NK-92 (cell line): Measurements from ENCODE around the gene GALNT18.

Source experiments
- DNase-seq: peaks from one replicate; lab custom pipeline; 2025; ENCODE audit not compliant: unreplicated experiment; lab: John Stamatoyannopoulos, UW

GALNT18 gene

DNA sequence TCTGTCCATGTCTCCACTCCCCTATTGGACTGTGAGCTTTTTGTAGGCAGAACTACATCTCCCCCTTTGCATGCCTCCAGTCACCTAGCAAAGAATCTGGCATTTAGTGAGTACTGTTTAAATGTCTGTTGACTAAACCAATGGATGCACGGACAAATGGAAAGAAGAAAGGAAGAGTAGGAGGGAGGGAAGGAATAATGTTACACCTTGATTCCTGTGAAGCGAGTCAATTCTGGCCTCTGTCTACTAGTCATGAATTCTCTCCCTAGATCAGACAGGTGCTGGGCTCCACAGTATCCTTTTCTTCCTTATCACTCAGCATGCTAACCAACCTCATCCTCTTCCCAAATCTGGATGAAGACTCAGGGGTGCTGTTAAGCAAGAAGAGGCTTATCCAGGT lies 33.6 kb downstream of the GALNT18 start:
- DNase-seq: no peak

DNA sequence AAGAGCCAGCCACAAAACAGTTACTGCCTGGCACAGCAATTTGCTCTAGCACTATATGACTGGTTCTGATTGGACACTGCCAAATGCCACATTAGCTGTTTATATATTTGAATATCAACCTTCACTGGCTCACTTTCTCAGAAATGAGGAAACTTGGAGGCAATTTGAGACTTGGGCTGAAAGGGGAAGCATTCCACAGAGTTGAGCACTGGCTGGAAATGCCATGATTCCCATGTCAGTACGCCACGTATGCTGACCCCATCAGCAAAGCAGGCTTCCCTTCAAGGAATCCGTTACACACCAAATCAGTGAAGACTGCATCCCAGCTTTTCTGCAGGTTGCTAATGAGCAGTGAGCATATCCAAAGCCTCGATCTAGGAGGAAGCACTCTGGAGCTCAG lies 34.7 kb downstream of the GALNT18 start:
- no peak for DNase-seq

DNA sequence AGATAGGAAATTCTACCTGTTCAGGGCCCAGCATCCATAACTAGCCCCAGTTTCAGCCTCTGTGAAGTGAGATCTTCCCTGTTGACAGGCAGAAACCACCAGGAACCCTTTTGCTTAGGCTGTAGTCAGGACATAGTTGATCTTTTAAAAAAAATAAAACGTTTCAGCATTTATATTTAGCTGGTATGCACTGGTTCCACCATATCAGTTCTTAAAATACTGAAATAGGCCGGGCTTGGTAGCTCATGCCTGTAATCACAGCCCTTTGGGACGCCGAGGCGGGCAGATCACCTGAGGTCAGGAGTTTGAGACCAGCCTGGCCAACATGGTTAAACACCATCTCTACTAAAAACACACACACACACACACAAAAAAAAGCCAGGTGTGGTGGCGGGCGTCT lies 35.3 kb downstream of the GALNT18 start:
- no peak for DNase-seq

DNA sequence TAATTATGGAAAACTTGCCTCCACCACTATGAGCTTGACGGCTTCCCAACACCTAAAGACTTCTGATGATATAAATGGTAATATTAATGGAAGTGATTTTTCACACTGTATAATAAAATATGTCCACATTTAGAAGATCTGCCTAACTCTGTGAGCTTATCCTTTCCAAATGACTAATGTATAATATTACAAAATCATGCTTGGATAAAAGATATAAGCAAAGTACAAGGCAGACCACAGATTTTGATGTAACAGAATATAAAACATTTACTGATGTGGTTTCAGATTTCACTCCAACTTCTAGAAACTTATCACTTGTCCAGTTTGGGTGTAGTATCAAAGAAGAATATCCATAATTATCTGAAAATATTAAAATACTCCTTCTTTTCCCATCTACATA lies 36.9 kb downstream of the GALNT18 start:
- DNase-seq: no peak

DNA sequence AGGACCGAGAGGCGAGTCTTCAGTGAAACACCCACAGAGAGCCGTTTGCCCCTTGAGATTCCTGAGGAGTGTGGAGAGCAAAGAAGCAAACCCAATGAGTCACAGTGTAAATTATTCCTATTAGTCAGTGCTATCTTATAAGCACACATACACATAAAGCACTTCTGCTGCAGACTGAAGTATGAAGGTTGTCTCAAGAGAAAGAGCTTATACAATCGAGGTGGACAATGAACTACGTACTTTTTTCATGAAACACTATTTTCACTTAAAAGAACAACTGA lies 37.3 kb downstream of the GALNT18 start:
- DNase-seq: no peak

DNA sequence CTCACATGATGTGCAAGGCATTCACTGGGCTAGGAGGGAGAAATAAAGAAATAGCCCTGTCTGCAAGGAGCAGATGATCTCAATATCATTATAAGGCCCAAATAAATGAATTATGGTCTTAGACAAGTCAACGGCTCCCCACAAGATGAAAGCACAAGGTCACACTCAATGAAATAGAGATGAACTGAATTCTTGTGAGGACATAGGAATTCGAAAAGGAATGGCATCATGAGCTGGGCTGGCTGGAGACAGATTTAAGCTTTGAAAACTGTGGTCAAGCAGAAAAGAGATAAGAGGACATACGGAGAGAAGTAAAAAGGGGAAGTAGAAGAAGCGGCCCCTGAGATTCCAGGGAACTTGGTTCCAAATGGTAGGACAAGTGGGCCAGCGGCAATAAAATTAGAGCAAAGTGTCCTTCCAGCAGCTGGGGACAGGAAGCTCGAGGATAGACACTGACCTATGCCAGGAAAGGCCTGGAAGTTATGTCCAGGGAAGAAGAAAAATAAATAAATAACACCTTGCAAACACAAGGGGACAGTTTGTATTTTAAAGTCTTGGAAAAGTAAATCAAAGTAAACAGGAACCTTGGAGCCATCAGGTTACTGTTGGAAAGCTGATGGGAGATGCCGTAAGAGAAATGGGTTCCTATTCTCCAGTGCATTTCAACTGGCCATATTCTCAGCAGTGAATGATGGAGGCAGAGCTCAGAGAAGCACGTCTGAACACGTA lies 37.8 kb downstream of the GALNT18 start:
- no peak for DNase-seq

DNA sequence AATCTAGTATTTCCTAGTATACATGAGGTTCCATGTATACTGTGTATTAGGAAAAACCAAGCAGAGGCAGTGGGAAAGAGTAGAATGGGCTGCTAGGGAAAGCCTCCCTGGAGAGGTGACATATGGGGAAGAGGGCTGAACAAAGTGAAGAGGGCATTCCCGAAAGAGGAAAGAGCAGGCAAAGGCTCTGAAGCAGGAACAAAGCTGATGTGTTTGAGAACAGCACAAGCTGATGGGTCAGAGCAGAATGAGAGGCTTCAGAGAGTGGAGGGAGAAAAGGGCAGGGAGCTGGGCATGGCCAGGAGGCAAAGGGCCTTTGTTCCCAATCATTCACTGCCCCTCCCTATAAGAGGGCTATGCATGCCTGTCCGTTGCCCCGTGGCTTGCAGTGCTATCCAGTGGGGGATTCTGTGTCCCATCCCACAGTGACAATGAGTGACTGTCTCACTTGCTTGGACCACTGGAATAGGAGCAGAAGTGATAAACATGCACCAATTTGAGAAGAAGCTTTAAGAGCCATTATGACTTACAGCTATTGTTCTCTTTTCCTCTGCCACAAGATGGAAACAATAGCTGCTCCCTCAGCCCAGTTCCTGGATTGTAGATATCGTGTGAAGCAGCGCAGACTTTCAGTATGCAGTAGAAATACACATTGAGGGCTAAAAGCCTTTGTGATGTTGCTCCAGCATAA lies 39.6 kb downstream of the GALNT18 start:
- DNase-seq: no peak

DNA sequence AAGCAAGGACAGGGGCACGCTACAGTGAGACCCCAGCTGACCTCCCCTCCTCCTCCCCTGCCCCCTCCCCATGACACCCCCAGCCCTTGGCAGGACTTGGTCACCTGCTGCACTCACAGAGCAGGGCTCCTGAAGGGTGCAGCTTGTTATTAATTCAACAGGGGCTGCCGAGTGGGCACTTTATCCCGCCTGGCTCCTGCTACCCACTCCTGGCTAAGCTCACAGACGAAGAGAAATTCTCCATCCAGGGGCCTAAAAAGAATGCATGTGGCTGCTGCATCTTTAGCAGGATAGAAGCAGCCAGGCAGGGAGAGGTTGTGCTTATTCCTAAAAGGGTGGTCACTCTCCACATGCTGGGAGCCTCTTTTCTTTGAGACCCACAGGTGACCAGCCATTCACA lies 40.3 kb downstream of the GALNT18 start:
- DNase-seq: no peak

DNA sequence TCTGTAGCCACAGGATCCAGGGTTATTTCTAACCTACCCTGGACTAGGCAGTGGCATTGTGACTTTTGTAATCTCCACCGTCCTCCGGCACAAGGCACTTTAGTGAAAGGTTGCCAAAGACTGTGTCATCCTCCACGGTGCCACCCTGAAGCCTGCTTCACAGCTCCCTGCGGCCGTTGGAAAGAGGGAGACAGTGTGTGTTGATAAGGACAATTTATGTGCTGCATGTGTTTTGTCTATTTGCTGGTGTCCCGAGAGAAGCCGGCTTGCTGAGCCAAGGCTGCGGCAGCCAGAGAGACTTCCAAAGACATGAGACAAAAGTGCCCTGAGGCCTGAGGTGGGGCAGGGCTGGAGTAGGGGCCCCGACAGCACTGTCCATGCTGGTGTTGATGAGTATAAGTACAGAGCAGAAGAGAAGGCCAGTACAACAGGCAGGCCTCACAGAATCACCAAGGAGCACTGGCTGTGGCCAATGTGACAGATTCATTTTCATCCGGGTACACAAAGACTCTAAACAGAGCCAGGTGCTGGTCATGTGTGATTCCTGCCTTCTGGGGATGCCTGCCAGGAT lies 40.9 kb downstream of the GALNT18 start:
- DNase-seq: no peak

DNA sequence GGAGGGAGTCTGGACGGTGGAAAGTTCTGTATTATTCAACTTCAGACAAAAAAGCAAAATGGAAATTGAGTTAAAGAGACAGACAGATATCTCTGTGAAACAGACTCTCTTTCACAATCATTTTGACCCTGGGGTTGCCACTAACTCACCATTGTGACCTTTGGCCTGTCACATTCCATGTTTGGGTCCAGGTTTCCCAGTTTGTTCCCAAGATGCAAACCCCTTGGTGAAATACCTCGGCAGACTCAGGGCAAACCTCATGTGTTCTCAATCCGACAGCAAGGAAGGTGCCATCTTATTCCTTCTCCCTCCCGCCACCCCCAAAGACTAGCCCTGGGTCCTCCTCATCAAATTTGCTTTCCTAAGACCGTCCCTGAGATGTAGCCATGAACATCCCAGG lies 41.8 kb downstream of the GALNT18 start:
- no peak for DNase-seq

DNA sequence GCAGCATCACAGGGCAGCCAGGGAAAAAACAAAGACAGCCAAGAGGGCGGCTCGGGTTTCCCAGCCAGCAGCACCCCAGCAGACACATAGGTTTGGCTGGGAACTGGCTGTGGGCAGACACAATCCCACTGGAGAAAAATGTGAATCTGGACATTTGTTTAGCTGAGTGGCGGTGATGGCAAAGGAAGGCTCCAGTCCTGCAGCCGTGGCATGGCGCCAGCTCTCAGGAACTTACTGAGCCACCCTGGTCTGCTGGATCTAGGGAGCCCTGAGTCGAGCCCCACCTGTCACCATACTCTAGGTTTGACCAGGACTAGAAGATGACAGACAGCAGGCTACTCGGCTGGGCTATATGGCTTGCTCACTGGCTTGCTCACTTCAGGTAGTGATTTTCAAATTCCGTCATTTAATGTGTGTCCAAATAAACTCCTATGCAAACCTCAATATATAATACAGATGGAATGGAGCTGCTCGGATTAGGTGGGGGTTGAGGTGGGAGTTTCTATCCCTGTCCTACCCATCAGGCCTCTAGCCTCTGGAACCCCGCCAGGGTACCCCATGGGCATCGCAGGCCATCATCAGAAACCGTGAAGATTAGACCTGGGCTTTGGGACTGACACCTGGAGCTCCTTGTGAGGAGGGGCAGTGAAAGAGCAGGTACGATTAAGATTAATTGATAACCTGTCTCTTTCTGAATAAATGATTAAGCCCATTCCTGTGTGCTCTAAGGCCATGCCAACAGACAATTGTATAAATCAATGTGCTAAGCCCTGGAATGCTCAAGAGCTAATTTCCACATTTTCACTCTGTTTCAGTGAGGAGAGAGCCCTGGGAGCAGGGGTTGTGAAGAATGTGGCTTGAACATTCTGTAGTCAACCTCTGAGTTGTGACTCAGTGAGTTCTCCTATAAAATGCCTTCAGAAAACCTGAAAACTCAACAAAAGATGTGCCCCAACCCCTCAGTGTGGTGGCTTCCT lies 42.5 kb downstream of the GALNT18 start:
- no peak for DNase-seq

DNA sequence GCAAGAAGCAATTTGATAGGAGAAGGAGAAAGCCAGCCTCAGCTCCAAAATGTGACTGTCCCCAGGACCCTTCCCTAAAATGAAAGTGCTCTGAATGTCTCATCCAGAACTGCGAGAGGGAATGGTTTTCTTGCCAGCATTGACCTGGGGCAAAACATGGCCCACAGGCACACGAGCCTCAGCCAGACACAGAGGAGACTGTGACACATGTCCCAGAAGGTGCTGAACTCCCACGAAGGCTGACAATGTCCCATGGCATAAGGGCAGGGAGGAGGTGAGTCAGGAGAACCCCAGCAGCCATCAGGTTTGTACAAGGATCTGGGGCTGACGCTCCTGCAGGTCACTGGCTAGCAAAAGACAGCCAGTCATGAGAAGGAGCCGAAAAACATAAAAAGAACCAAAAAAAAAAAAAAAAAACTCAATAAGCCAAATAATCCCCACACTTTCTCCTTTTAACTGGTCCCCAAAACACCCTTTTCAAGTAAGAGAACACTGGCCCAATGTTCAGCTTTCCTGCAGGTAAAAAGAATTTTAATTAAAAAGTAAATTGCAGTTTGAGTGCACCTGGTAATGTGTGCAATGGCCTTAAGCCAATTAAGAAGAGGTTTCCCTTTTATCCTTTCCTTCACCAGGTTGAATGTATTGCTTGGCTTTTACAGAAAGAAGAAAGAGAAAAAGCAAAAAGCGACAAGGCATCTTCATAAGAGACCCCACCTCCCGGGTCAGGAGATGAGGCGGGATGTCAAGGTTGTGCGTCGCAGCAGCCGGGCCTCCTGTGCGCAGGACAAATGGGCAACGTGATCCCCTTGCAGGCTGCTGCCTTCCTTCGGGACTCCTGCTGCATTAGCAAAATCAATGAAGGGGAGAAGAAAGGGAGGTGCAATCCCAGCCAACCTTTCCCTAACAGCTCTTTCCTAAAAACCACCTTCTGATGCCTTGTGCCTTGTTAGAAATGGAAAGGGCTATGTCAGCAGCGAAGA lies 43.6 kb downstream of the GALNT18 start:
- DNase-seq: no peak

DNA sequence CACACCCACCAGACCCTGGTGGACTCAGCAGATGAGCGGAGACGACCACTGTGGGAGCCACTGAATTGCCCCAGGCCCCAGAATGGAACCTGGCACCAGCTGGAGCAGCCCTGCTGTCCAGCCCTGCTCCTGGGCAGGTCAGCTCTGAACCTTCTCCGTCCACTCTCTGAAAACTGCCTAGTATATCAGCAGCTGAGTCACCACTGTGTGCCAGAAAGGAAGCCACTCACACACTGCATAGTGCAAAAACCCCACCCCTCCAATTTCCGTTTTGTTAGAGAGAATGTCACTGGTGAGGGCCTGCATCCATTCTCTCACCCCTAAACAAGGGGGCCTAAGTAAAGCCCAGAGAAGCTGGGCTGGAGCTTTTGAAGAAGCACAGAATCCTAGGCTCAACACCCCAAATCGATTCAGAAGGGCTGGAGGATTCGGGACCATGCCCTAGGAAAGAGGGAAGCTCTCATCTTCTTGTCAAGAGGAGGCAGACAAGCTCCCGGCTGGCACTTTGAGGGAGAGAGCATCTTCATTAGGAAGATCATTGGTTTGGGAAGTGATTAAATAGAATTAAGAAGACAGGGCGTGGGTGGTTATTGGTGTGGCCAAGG lies 44.5 kb downstream of the GALNT18 start:
- no peak for DNase-seq

DNA sequence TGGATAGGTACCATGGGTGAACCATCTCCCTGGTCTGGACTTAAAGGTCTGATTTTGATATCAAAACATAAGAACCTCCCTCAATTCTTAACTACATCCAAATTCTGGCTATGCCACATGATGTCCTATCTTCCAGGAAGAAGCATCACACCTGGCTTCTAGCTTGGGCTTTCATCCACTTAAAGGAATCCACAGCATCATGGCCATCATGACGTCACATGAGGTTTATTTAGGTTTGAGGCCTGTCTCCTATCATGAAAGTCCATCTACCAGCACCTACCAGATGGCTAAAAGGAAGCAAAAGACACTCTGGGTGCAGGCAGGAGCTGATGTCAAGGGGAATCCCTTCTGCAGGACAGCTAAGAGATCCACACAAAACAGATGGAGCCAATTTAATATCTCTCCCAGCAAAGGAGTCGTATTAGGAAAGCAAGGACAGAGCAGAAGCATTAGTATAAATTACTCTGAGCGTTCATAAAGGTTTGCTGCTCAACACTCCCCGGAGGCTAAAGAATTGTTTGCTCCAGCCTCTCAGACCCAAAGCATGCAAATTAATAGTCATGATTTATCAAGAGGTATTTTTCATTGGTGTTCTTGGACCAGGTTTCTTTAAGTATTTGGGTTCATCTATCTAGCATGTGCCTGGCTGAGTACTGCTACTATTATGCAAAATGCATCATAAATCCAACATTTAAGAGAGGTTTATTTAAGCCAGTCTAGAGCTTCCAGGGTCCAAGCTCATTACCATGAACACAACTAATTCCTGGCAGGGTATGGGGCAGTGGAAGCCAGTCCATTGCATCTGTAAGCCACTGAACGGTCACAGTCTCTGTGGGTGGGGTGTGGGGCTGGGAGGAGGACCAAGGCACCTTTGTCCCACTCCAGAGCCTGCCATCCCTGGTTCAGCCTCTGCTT lies 47.2 kb downstream of the GALNT18 start:
- no peak for DNase-seq

DNA sequence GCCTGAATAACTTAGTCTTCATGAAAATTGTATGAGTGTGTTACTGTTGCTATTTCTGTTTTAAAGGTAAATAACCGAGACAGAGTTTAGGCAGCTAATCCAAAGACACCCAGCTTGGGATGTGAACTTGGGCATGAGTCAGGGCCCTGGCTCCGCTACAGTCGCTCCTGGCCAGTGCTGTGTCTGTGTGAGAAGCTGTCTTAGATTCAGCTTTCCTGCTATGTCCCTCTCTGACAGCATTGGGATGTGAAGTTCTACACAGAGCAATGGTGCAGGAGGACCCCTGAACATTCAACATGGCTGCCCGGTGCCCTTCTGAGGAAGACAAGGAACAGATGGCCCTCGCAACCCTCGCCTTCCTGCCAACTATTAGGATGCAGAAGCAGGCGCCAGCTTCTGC lies 49.4 kb downstream of the GALNT18 start:
- DNase-seq: no peak

DNA sequence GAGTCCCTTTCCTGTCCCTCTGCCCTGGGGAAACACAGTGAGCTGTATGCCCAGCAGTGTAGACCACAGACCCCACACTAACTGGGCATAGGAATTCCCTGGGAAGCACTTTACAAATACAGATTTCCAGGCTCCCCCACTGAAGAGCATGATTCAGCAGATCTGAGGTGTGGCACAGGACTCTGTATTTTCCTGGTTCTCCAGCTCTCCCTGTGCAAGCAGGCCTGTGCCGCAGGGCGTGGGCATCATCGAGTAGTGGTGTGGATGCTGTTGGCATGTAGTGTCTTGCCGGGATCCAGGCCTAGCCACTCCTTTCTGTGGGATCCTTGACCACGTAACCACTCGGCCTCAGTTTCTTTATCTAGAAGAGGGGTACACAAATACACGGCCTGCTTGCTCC lies 49.9 kb downstream of the GALNT18 start:
- DNase-seq: no peak

DNA sequence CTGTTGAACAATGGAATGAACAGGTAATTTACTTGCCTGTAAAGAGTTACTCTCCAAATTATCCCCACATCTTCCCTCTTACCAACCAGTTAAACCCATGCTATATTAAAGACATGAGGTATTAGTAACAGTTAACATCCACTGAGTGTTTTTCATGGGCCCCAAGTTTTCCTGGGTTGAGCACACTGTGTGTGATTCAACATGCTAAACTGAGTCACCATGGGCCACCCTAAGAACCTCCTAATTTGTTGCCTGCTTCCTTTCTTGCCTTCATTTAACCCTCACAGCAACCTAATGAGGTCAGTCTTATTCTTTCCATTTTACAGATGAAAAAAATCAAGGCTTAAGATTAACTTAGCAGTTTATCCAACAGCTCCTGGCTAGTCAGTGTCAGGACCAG lies 51.0 kb downstream of the GALNT18 start:
- DNase-seq: no peak

DNA sequence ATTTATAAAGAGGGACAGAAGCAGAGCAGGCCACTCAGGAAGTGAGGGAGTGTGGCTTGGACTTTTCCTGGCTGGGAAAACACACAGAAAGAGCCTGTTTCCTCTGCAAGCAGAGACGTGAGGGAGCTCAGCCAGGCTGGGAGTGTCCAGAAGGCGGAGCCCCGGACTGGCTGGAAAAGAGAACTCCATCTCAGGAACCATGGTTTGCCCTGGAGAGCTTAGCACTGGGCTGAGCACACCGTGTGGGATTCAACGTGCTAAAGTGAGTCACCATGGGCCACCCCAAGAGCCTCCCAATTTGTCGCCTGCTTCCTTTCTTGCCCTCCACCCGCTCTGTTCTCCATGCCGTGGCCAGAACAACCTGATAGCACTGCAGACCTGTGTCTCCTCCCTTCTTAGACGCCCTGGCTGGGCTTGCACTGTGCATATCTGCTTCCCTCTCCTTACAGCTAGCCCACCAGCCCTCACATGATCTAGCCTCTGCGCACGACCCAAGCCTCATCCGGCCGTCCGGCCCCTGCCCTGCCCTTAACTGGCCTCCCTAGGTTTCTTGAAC lies 51.8 kb downstream of the GALNT18 start:
- no peak for DNase-seq
